GM18508 (cell line): Measurements from ENCODE around the gene STK32C.

Source experiments
- ATAC-seq: cut with Tn5 transposase; IDR thresholded peaks from one replicate; pipeline ENCODE4 v1.9.1; 2021; ENCODE audit warnings: moderate number of reproducible peaks; ENCODE audit not compliant: insufficient read depth, unreplicated experiment

STK32C gene

GRCh38 chr10:132237396-132237795 is 70.4 kb downstream of the STK32C start:
- ATAC-seq, result no peak

- no peak for ATAC-seq
Observed at GRCh38 chr10:132236881-132237280, 70.9 kb downstream of the STK32C start.

- ATAC-seq, result no peak
Observed at GRCh38 chr10:132236161-132236560, 71.6 kb downstream of the STK32C start.

- ATAC-seq, result no peak
Observed at GRCh38 chr10:132234860-132235259, 72.9 kb downstream of the STK32C start.

- ATAC-seq, result no peak
Observed at GRCh38 chr10:132233501-132234085, 74.2 kb downstream of the STK32C start.

GRCh38 chr10:132232981-132233380 is 74.8 kb downstream of the STK32C start:
- ATAC-seq, result no peak

GRCh38 chr10:132232023-132232951 is 75.5 kb downstream of the STK32C start:
- no peak for ATAC-seq

GRCh38 chr10:132231656-132232022 is 76.1 kb downstream of the STK32C start:
- no peak for ATAC-seq

GRCh38 chr10:132230557-132231210 is 77.1 kb downstream of the STK32C start:
- ATAC-seq, result no peak

GRCh38 chr10:132229834-132230556 is 77.8 kb downstream of the STK32C start:
- no peak for ATAC-seq

- ATAC-seq, result no peak
Observed at GRCh38 chr10:132229096-132229495, 78.7 kb downstream of the STK32C start.

- ATAC-seq, result no peak
Observed at GRCh38 chr10:132228616-132229015, 79.1 kb downstream of the STK32C start.

GRCh38 chr10:132227851-132228390 is 79.8 kb downstream of the STK32C start:
- no peak for ATAC-seq

GRCh38 chr10:132226586-132227405 is 81.0 kb downstream of the STK32C start:
- no peak for ATAC-seq

- no peak for ATAC-seq
Observed at GRCh38 chr10:132225849-132226205, 81.9 kb downstream of the STK32C start.

GRCh38 chr10:132225073-132225848 is 82.5 kb downstream of the STK32C start:
- ATAC-seq, result no peak

GRCh38 chr10:132224343-132225072 is 83.2 kb downstream of the STK32C start:
- no peak for ATAC-seq
